ENCODE data around the gene YPEL5. TPM values are rescaled to one million over a fixed set of nuclear protein-coding genes. Genes with fewer than 3 reads are reported as not detected.

YPEL5 gene
- total RNA-seq, 1 donor from 2014 or later, result 120 TPM

DNA sequence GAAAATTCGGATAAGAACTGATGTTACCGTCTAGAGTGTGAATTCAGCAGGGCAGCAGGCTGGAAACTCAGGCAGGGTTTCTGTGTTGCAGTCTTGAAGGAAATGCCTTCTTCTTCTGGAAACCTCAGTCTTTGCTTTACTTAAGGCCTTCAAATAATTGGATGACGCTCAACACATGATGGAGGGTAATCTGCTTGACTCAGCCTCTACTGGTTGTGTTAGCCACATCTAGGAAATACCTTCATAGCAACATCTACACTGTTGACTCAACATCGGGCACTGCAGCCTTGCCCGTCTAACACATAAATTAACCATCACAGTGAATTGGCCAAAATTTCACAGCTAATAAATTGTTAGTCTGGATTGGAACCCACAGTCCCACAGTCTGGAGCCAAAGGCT lies 37.2 kb downstream of the YPEL5 start:
- TF ChIP-seq, protein P1, sequence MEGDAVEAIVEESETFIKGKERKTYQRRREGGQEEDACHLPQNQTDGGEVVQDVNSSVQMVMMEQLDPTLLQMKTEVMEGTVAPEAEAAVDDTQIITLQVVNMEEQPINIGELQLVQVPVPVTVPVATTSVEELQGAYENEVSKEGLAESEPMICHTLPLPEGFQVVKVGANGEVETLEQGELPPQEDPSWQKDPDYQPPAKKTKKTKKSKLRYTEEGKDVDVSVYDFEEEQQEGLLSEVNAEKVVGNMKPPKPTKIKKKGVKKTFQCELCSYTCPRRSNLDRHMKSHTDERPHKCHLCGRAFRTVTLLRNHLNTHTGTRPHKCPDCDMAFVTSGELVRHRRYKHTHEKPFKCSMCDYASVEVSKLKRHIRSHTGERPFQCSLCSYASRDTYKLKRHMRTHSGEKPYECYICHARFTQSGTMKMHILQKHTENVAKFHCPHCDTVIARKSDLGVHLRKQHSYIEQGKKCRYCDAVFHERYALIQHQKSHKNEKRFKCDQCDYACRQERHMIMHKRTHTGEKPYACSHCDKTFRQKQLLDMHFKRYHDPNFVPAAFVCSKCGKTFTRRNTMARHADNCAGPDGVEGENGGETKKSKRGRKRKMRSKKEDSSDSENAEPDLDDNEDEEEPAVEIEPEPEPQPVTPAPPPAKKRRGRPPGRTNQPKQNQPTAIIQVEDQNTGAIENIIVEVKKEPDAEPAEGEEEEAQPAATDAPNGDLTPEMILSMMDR (IDR thresholded peaks at IDR 0.05; ENCODE audit: unreplicated experiment), result no peak
- H3K4me3 Mint-ChIP-seq (ENCODE audit: unreplicated experiment), result no peak overlapping the region

DNA sequence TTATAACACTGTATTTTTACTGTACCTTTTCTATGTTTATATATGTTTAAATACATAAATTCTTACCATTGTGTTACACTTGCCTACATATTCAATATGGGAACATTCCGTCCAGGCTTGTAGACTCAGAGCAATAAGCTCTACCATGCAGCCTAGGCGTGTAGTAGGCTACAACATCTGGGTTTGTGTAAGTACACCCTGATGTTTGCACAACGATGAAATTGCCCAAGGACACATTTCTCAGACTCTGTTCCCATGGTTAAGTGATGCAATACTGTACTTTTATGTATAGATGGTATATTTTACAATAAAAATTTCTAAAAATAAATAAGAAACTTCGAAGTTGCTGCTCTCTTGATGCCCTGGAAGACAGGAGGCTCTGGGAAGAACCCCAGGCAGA lies 38.4 kb downstream of the YPEL5 start:
- Mint-ChIP-seq H3K36me3 (ENCODE audit: low read depth, unreplicated experiment) (no peaks in the 10 kb centered on the region), H3K27ac (ENCODE audit: unreplicated experiment) (no peak overlapping the region), H3K9me3 (ENCODE audit: unreplicated experiment) (no peaks in the 10 kb centered on the region), H3K4me3 (ENCODE audit: unreplicated experiment) (no peak overlapping the region), H3K4me1 (ENCODE audit: unreplicated experiment) (no peaks in the 10 kb centered on the region), H3K27me3 (ENCODE audit: unreplicated experiment) (peaks cover 2% of the 10 kb centered on the region)
- TF ChIP-seq, protein P1 (IDR thresholded peaks at IDR 0.05; ENCODE audit: unreplicated experiment), result no peak
- no peak for DNase-seq (ENCODE audit: low spot score)

More for the DNA sequence above, 37.2 kb downstream of the YPEL5 start:
- H3K27me3 Mint-ChIP-seq (ENCODE audit: unreplicated experiment), result peaks cover 2% of the 10 kb centered on the region
- no peak for DNase-seq (ENCODE audit: low spot score)
- no peaks in the 10 kb centered on the region for H3K36me3 Mint-ChIP-seq (ENCODE audit: low read depth, unreplicated experiment)
- no peaks in the 10 kb centered on the region for H3K9me3 Mint-ChIP-seq (ENCODE audit: unreplicated experiment)
- H3K4me1 Mint-ChIP-seq (ENCODE audit: unreplicated experiment), result no peaks in the 10 kb centered on the region
- H3K27ac Mint-ChIP-seq (ENCODE audit: unreplicated experiment), result no peak overlapping the region

DNA sequence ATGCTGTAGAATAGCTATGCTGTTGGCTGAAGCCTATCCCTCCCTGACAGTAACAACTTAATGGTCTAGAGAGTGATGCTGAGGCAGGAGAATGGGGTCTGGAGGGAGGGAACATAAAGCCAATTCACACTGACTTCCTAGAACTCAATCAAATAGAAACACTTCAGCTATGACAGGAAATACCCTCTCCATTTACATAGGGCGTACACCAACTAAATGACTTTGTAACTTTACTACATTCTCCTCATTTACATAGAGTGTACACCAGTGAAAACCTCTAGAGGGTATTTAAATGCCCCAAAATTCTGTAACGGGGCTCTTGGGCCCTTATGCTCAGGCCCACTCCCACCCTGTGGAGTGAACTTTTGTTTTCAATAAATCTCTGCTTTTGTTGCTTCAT lies 41.5 kb downstream of the YPEL5 start:
- Mint-ChIP-seq H3K27me3 (ENCODE audit: unreplicated experiment) (peaks cover 4% of the 10 kb centered on the region), H3K27ac (ENCODE audit: unreplicated experiment) (no peak overlapping the region), H3K4me1 (ENCODE audit: unreplicated experiment) (no peaks in the 10 kb centered on the region), H3K4me3 (ENCODE audit: unreplicated experiment) (no peak overlapping the region), H3K36me3 (ENCODE audit: low read depth, unreplicated experiment) (peaks cover 5% of the 10 kb centered on the region), H3K9me3 (ENCODE audit: unreplicated experiment) (no peaks in the 10 kb centered on the region)
- DNase-seq (ENCODE audit: low spot score), result no peak
- TF ChIP-seq, protein P1 (IDR thresholded peaks at IDR 0.05; ENCODE audit: unreplicated experiment), result no peak

DNA sequence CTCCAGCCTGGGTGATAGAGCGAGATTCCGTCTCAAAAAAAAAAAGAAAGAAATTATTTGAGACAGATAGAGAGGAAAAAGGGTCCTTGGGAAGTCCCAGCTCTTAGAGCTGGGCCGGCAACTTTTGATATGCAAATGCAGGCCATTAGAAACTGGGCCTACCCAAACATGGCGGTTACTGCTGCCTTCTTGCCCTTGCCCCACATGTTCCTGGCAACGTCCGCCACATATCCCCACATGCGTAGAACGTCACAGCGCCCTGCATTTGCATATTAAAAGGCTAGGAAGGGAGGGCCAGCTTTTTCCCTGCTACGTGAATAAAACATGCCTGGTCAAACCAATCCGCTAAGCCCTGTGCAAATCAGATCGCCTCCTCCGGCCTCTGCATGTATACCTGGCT lies 43.8 kb downstream of the YPEL5 start:
- Mint-ChIP-seq H3K4me3 (ENCODE audit: unreplicated experiment) (peak overlapping the region; percentile 68), H3K4me1 (ENCODE audit: unreplicated experiment) (no peaks in the 10 kb centered on the region), H3K36me3 (ENCODE audit: low read depth, unreplicated experiment) (peaks cover 5% of the 10 kb centered on the region), H3K27me3 (ENCODE audit: unreplicated experiment) (peaks cover 6% of the 10 kb centered on the region), H3K9me3 (ENCODE audit: unreplicated experiment) (no peaks in the 10 kb centered on the region), H3K27ac (ENCODE audit: unreplicated experiment) (no peak overlapping the region)
- no peak for DNase-seq (ENCODE audit: low spot score)
- TF ChIP-seq, protein P1 (IDR thresholded peaks at IDR 0.05; ENCODE audit: unreplicated experiment), result no peak

DNA sequence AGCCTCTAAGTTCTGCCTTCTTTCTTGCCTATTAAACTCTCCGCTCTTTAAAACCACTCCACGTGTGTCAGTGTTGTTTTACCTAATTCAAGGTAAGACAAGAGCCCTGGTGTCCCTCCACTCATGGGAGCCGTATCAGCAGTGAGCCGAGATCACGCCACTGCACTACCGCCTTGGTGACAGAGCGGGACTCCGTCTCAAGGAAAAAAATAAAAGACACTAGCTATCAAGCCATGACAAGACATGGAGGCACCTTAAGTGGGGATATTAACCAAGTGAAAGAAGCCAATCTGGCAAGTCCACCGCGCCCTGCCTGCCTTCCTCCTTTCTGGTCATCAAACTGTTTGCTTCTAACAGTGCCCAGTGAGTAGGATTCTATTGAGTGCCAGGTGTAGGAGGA lies 44.3 kb downstream of the YPEL5 start:
- no peak for DNase-seq (ENCODE audit: low spot score)
- Mint-ChIP-seq H3K4me3 (ENCODE audit: unreplicated experiment) (no peak overlapping the region), H3K4me1 (ENCODE audit: unreplicated experiment) (no peaks in the 10 kb centered on the region), H3K27ac (ENCODE audit: unreplicated experiment) (no peak overlapping the region), H3K27me3 (ENCODE audit: unreplicated experiment) (peaks cover 6% of the 10 kb centered on the region), H3K9me3 (ENCODE audit: unreplicated experiment) (no peaks in the 10 kb centered on the region), H3K36me3 (ENCODE audit: low read depth, unreplicated experiment) (peaks cover 5% of the 10 kb centered on the region)
- TF ChIP-seq, protein P1 (IDR thresholded peaks at IDR 0.05; ENCODE audit: unreplicated experiment), result no peak
